ENCODE measurements around the gene CBLC.

CBLC gene

DNA sequence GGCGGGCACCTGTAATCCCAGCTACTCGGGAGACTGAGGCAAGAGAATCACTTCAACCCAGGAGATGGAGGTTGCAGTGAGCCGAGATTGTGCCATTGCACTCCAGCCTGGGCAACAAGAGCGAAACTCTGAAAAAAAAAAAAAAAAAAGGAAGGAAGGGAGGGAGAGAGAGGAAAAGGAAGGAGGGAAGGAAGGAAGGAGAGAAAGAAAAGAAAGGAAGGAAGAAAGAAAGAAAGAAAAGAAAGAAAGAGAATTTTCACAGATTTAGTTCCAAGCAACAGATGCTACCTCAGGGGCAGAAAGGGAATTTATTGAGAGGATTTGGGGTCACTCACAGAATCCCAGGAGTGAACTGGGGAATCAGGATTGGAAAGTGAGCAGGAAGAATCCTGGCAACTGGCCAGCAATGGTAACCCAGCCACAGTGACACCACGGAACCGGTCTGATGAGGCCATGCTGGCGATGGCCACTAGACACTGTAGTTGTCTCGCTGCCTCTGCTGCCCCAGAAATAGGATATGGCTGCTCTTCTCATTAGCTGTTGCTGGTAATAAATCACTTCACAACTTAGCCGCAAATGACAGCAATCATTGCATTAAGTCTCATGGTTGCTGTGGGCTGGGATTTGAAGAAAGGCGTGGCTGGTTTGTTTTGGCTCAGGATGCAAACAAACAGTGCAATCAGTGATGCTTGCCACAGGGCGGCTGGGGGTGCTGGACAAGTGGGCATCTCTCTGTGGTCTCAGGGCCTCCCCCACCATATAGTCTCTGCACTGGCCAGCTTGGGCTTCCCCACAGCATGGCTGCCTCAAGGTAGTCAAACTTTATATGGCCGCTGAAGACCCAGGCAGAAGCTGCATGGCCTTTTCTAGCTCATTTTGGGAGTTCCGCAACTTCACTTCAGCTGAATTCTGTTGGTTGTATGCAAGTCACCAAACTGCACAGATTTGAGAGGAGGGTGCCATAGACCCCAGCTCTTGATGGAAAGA, 26.0 kb downstream of the CBLC start:
- no peak for DNase-seq

DNA sequence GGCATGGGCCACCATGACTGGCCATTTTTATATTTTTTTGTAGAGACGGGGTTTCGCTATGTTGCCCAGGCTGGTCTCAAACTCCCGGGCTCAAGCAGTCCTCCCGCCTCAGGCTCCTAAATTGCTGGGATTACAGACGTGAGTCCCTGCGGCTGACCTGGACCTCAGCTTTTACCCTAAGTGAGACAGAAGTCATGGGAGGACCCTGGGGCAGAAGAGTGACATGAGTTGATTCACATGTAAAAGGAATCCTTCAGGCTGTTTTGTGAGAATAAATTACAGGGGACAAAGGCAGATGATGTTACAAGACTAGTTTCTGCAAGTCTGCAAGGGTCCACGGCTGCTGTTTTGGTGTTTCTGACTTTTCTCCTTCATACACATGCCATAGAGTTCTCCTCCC, 28.6 kb downstream of the CBLC start:
- DNase-seq = no peak

DNA sequence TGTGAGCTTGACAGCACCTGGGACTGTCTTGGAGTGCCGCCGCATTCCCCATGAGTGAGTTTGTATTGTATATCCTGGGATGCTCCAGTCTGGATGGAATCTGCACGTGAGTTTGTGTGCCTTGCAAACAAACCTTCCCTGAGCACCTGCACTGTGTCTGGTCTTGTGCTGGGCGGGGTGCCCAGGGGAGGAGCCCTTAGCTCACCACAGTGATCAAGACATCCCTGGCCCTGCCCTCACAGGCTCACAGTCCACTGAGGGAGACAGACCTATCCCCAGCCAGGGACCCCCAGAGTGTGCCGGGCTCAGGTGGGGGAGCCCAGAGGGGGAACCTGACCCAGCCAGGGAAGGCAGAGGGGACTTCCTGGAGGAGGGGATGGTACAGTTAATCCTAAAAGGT, 29.5 kb downstream of the CBLC start:
- DNase-seq = peak; percentile 6

DNA sequence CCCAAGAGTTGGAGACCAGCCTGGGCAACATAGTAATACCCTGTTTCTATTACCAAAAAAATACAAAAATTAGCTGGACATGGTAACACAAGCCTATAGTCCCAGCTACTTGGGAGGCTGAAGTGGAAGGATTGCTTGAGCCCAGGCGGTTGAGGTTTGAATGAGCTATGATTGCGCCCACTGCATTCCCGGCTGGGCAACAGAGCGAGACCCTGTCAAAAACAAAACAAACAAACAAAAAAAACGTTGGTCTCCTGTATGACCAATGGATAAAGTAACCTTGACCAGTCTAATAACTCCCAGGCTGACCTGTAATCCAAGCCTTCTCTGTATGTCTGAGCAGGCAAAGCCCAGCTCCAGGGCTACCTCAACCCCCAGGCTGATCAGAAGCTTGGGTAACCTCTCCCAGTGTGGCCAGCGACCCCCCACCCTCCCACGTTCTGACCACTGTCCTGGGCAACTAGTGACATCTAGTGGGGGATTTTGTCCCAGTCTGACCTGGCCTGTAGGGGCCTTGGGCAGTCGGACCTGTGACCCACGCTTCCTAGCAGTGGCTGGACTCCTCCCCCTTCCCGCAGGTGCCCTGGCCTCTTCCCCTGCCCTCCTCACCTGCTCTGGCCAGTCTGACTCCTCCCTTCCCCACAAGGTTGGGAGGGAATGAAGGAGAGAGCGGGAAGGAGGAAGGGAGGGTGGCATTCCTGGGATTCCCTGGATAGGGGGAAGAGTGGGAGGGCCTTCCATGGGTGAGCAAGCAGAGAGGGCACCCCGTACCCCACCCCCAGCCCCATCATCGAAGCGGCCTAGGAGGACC, 30.2 kb downstream of the CBLC start:
- DNase-seq = peak; percentile 2

DNA sequence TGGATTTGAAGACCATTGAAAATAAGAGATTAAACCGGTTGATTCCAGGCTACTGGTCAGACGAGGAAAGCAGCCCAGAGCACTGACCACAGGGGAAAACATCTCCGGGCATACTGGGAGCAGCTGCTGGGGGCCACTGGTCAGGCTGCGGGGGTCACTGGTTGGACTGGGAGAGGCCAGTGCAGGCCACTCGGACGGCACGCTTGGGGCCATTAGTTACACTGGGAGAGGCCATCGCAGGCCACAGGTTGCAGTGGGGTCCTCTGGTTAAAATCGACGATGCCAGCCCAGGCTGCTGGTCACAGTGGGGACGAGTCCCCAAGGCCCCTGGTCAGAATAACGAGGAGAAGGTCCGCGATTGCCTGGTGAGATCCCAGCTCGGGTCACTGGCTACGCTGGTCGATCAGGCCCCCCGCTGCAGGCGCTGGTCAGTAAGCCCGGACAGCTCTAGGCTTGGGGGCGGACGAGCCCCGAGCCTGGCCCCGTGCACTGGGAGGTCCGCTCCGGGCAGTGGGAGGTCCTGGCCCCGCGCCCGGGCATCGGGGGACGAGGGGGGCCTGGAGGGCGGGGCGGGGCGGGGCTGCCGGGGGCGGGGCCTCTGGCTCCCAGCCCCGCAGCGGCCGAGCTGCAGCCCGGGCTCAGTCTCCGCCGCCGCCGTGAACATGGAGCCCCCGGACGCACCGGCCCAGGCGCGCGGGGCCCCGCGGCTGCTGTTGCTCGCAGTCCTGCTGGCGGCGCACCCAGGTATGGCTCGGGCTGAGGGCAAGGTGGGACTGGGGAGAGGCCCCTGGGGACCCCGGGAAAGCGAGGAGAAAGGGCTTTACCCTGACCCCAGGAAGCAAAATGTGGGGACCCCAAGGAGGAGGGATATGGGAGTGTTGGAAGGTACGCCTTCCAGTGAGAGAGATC, 31.0 kb downstream of the CBLC start, which contains the start of gene BCAM:
TSS of gene BCAM (plus strand) at position 641 of the 909 bp plus-strand sequence. CDS start at position 663, 22 bp downstream.
- peak; percentile 1 for DNase-seq

DNA sequence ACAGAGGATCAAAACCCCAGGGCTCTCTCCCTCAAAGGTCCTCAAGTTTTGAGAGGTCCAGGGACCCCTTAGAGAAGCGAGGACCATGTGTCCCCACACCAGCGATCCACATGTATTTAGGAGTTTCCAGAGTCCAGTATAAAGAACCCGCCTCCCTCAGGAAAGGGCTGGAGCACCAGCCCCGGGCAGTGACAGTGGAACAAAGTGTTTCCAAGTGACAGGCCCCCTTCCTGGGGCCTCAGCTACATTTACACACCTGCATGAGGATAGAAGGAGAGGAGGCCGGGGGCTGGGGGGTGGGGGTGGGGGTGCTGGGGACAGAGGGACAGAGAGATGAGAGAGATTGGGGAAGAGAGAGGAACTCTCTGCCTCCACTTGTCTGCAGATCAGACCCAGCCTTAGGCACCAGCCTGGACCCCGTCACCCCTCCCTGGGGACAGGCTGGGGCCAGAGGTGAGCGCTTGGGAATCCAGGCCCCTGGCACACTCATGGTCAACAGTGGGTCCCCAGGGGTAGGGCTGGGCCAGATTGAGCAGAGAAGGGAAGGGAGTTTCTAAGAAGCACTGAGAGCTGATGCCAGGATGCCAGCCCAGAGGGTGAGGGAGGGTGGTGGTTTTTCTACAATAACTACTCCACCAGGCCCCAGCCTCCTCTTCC, 32.0 kb downstream of the CBLC start:
- DNase-seq = no peak

DNA sequence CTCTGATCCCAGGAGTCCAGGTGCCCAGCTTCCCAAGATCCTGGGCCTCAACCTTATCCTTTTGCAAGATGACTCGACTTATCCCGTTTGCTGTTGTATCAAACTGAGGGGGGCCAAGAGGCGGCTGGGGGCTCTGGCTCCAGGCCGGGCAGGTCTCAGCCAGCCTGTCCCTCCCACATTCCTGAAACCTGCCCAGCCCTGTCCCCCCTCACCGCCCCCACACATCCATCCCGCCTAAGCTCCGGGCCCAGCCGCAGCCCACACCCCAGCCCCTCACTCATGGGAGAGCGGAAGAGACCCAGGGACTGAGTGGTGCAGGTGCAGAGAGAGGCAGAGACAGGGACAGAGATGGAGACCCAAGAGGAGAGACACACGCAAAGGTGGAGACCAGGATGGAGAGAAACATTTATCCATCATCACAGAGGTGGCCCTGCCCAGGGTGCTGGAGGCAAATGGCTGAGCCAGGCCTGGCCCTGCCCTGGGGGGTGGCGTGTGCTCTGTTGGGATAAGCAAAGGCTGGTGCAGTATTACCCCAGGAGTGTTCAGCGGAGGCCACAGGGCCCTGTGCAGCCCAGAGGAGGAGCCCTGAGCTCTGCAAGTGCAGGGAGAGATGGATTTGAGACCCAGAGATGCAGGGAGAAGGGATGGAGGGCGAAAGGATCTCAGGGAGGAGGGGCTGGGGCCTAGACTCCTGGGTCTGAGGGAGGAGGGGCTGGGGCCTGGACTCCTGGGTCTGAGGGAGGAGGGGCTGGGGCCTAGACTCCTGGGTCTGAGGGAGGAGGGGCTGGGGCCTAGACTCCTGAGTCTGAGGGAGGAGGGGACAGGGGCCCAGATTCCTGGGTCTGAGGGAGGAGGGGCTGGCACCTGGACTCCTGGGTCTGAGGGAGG, 32.8 kb downstream of the CBLC start:
- no peak for DNase-seq

DNA sequence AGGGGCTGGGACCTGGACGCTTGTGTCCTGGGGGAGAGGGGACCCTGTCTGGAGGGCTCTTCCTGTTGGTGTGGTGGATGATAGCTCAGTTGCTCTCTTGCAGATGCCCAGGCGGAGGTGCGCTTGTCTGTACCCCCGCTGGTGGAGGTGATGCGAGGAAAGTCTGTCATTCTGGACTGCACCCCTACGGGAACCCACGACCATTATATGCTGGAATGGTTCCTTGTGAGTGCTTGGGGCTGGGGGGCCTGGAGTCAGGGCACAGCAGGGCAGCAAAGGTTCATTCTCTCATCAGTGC, 33.4 kb downstream of the CBLC start:
- DNase-seq = no peak

DNA sequence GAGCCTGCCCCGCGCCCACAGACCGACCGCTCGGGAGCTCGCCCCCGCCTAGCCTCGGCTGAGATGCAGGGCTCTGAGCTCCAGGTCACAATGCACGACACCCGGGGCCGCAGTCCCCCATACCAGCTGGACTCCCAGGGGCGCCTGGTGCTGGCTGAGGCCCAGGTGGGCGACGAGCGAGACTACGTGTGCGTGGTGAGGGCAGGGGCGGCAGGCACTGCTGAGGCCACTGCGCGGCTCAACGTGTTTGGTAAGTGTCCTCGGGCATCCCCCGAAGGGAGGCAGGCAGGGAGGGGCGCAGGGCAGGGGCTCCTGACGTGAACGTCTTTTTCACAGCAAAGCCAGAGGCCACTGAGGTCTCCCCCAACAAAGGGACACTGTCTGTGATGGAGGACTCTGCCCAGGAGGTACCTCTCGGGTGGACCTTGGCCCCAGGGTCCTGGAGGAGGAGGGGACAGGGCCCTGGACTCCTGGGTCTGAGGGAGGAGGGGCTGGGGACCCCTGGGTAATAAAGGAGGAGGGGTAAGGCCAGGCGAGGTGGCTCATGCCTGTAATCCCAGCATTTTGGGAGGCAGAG, 34.5 kb downstream of the CBLC start:
- no peak for DNase-seq

DNA sequence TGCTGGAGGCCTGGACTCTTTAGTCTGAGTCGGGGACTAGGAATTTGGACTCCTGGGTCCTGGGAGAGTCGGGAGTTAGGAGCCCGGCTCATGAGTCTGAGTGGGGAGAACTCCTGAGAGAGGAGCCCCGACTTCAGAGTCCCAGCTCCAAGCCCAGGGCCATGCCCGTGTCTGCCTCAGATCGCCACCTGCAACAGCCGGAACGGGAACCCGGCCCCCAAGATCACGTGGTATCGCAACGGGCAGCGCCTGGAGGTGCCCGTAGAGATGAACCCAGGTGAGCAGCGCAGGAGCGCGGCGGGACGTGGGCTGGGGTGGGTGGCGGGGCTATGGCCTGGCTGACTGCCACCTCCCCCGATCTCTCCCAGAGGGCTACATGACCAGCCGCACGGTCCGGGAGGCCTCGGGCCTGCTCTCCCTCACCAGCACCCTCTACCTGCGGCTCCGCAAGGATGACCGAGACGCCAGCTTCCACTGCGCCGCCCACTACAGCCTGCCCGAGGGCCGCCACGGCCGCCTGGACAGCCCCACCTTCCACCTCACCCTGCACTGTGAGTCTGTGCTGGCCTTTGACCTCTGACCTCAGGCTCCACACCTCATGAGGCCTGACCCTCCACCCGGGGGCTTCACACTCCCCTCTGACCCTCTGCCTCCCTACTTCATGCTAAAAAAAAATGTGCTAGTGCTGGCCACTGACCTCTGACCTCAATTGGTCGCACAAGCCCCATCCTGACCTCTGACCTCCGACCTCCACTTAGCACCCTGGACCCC, 35.6 kb downstream of the CBLC start:
- DNase-seq = no peak

DNA sequence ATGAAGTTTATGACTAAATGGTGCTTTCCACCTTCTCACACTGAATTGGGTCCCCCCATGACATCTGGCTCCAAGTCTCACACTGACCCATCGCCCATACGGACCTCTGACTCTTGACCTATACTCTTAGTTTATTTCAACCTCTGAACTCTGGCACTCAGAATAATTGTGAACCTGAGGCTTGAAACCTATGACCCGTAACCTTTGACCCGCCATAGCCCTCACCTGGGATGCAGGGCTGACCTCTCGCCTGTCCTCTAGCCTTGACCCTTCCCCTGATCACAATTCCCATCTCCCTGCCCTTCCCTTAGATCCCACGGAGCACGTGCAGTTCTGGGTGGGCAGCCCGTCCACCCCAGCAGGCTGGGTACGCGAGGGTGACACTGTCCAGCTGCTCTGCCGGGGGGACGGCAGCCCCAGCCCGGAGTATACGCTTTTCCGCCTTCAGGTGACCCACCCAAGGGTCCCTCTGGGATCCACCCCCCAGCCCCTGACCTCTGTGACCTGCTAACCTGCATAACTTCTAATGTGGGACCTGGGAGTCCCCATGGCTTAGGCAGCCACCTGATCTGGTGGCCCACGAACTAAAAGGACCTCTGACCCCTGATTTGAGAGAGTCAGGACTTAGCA, 36.3 kb downstream of the CBLC start:
- no peak for DNase-seq

DNA sequence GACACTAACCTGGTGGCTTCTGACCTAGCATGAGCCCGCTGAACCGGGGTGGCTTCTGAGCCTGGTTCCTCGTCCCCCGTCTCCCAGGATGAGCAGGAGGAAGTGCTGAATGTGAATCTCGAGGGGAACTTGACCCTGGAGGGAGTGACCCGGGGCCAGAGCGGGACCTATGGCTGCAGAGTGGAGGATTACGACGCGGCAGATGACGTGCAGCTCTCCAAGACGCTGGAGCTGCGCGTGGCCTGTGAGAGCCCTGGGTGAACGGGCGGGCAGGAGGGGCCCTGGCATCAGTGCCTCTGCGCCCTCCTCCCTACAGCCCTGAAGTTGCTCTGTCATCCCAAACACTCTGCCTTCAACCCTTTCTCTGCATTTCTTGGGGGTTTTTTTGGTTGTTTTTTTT, 36.8 kb downstream of the CBLC start:
- no peak for DNase-seq

DNA sequence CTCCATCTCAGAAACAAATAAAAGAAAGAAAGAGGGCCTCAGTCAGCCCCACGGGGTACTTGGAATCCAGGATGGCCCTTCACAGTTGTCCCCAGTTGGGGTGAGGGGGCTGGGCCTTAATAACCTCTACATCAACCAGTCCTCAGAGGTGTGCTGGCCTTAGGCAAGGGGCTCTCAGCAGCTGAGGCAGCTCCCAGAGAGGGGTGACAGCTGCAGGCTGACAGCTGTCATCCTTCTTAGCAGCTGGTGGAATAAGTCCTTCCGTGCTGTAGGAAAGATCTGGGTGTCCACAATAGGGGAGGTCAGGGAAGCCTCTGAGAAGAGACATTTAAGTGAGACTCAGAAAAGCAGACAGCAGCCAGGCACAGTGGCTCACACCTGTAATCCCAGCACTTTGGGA, 38.6 kb downstream of the CBLC start:
- DNase-seq = no peak

DNA sequence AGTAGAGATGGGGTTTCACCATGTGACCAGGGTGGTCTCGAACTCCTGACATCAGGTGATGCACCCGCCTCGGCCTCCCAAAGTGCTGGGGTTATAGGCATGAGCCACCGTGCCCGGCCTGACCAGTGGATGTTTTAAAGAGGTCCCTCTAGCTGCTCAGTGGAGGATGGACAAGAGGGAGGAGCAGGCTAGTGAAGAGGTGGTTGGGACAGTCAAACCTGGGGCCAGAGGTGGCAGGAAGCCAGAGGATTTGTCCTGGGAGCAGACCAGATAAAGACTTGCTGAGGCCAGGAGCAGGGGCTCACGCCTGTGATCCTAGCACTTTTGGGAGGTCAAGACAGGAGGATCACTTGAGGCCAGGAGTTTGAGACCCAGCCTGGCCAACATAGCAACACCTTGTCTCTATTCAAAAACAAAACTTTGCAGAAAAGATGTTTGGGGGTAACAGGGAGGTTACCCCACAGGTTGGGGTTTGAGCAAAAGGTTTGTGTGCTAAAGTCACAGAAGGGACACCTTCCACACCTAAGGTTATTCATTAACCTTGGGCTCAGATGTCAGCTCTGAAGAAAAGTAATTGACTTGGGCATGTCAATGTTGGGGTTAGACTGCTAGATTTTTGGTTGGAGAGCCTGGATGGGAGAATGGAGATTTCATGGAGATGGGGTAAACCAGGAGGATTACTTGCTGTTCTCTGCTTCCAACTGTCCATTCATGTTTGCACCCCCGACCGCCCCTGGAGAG, 40.2 kb downstream of the CBLC start:
- DNase-seq = no peak

DNA sequence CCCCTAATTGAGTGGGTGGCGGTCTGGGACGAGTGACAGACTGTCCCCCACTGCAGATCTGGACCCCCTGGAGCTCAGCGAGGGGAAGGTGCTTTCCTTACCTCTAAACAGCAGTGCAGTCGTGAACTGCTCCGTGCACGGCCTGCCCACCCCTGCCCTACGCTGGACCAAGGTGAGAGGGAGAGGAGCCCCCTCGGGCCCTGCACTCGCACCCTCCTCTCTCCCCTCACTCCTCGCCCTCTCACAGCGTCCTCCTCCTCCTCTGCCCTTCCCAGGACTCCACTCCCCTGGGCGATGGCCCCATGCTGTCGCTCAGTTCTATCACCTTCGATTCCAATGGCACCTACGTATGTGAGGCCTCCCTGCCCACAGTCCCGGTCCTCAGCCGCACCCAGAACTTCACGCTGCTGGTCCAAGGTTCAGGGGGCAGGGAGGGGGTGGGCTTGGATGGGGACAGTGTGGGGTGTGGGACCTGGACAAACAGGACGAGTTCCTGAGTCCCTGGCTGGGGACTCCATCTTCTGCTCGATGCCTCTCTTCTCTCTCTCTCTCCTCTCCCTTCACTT, 40.9 kb downstream of the CBLC start:
- DNase-seq = no peak

DNA sequence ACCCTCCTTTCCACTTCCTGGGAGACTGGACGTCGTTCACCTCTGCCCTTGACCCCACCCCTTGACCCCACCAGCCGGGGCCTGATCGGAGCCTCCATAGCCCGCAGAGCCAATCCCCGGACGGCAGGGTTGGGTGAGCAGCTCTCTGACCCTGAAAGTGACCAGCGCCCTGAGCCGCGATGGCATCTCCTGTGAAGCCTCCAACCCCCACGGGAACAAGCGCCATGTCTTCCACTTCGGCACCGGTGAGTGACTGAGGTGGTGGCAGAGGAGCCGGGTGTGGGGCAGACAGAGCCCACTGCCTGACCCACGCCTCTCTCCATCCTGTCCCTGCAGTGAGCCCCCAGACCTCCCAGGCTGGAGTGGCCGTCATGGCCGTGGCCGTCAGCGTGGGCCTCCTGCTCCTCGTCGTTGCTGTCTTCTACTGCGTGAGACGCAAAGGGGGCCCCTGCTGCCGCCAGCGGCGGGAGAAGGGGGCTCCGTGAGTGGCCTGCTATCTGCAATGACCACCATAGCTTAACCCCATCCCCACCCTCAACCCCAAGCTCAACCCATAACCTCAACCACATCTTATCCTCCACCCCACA, 41.6 kb downstream of the CBLC start:
- DNase-seq = no peak

DNA sequence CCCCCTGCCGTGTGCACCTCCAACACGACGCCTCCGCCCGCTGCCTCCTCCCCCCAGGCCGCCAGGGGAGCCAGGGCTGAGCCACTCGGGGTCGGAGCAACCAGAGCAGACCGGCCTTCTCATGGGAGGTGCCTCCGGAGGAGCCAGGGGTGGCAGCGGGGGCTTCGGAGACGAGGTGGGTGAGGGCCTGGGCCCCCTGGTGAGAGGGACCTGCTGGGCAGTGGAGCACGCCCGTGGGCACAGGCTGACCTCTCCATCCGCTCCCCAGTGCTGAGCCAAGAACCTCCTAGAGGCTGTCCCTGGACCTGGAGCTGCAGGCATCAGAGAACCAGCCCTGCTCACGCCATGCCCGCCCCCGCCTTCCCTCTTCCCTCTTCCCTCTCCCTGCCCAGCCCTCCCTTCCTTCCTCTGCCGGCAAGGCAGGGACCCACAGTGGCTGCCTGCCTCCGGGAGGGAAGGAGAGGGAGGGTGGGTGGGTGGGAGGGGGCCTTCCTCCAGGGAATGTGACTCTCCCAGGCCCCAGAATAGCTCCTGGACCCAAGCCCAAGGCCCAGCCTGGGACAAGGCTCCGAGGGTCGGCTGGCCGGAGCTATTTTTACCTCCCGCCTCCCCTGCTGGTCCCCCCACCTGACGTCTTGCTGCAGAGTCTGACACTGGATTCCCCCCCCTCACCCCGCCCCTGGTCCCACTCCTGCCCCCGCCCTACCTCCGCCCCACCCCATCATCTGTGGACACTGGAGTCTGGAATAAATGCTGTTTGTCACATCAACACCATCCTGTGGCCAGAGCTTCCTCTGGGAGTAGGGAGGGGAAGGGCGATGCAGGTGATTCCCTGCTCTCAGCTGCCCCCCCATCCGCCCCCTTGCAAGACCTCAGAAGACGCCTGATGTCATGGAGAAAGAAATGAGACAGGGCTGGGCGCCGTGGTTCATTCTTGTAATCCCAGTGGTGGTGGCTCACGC, 43.2 kb downstream of the CBLC start:
- DNase-seq = no peak

All from NCI-H1092 (cell line).